Activated CD4-positive, alpha-beta T cell treated with anti-CD3 and anti-CD28 coated beads for 36 hours (primary cell): ENCODE data around the gene SGO1. TPM values are rescaled to one million over a fixed set of nuclear protein-coding genes. Genes with fewer than 3 reads are reported as not detected.

Experiments
- ATAC-seq: fragments of 200-7000 bp; cut with Tn5 transposase; one replicate; pipeline ENCODE4 v1.10.0; 2021; ENCODE audit warnings: mild to moderate bottlenecking, moderate library complexity
- CTCF ChIA-PET: fragments of 350-600 bp; sonication (Branson Sonifier 250); formaldehyde crosslinking; loops from one replicate; lab custom pipeline; 2021; ENCODE audit warnings: antibody characterized with exemption; lab: Charles Lee
- POLR2A ChIA-PET: fragments of 350-600 bp; sonication (Branson Sonifier 250); formaldehyde crosslinking; loops from one replicate; lab custom pipeline; 2021; ENCODE audit warnings: antibody characterized with exemption, inconsistent platforms; lab: Charles Lee
- DNase-seq: peaks from one replicate; pipeline ENCODE4 v3.0.0-alpha.2; 2020
- H3K27ac Mint-ChIP-seq: one replicate; pipeline ENCODE4 v1.8.0; 2021; ENCODE audit warnings: mixed read lengths
- H3K27me3 Mint-ChIP-seq: one replicate; pipeline ENCODE4 v1.8.0; 2021; ENCODE audit warnings: mixed read lengths
- H3K36me3 Mint-ChIP-seq: one replicate; pipeline ENCODE4 v1.8.0; 2021; ENCODE audit warnings: low read depth, mixed read lengths
- H3K4me1 Mint-ChIP-seq: one replicate; pipeline ENCODE4 v1.8.0; 2021; ENCODE audit warnings: mixed read lengths
- H3K4me3 Mint-ChIP-seq: one replicate; pipeline ENCODE4 v1.8.0; 2021; ENCODE audit warnings: mild to moderate bottlenecking, moderate library complexity, mixed read lengths
- H3K9me3 Mint-ChIP-seq: one replicate; pipeline ENCODE4 v1.8.0; 2021; ENCODE audit warnings: low read depth, mixed read lengths
- intact Hi-C, 2 experiments: fragments of 100-400 bp; cut with DNase I in 1 of 2; cut with micrococcal nuclease in 1 of 2; formaldehyde crosslinking; loops; one replicate each; pipeline versions ENCODE4 v1.14.2 to v1.15.1; 2022 to 2024; cut with DNase I, micrococcal nuclease
- total RNA-seq, 2 experiments: library from RNA; stranded (reverse); gene quantifications; one replicate each; pipeline ENCODE4 v1.2.3, GENCODE V29; 2021

Gene SGO1
- total RNA-seq, 2 experiments from 2014 or later: 29.4 to 39.2 TPM

DNA sequence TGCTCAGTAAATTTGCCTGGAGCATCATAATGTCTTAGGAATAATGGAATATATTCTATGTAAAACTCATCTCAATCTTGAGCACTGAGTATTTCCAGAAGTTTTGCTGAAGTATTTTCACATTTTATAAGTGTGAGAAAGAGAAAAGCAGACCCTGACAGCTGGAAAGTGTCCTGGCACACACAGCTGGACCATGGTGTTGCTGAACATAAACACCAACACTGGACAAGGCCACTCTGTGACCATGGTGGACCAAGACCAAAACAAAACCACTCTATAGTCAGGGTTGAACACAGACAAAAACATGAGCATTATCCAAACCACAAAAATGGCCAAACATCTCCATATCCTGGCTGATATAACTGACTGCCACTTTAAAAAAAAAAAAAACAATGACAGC, 15.1 kb upstream of the SGO1 start:
- Mint-ChIP-seq H3K9me3 (no peaks in the 10 kb centered on the region), H3K4me1 (peaks cover 5% of the 10 kb centered on the region), H3K27ac (no peak overlapping the region), H3K36me3 (no peaks in the 10 kb centered on the region), H3K4me3 (no peak overlapping the region), H3K27me3 (no peaks in the 10 kb centered on the region)
- intact Hi-C loops: no loop called here
- no peak for ATAC-seq
- DNase-seq: no peak
- ChIA-PET POLR2A (no interaction called here), CTCF (interaction anchor here (1.0 kb wide), 1 partner anchor 14 kb away, joined by 4 read pairs; no protein-coding TSS in a partner anchor)

DNA sequence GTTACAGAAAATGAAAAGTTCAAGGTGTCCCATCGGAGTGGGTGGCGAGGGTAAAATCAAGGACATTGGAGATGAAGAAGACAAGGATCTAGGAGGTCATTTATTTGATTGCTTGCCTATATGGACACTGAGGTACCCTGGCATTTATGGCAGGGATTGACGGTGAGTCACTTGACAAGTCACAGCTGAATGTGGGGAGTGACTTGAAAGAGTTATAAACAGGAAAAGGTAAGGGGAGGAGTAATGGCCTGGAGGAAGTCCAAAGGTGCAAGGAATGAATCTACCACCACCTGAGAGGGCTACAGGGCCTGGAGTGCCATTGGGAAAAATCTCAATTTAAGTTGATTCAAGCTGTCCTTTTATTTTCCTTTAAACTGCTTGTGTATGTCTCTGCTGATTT, 11.8 kb upstream of the SGO1 start:
- DNase-seq (no peak), ATAC-seq (no peak)
- Mint-ChIP-seq H3K4me1 (peaks cover 5% of the 10 kb centered on the region), H3K4me3 (no peak overlapping the region), H3K27ac (no peak overlapping the region), H3K36me3 (no peaks in the 10 kb centered on the region), H3K9me3 (no peaks in the 10 kb centered on the region), H3K27me3 (no peaks in the 10 kb centered on the region)
- ChIA-PET CTCF (interaction anchor here (1.0 to 1.8 kb wide), 4 partner anchors 9 to 135 kb away, joined by 3 to 12 read pairs (median 4); partner anchors contain the start of gene SGO1), POLR2A (interaction anchor here (0.6 kb wide), 1 partner anchor 1051 kb away, joined by 4 read pairs; no protein-coding TSS in a partner anchor)
- intact Hi-C loops: no loop called here

DNA sequence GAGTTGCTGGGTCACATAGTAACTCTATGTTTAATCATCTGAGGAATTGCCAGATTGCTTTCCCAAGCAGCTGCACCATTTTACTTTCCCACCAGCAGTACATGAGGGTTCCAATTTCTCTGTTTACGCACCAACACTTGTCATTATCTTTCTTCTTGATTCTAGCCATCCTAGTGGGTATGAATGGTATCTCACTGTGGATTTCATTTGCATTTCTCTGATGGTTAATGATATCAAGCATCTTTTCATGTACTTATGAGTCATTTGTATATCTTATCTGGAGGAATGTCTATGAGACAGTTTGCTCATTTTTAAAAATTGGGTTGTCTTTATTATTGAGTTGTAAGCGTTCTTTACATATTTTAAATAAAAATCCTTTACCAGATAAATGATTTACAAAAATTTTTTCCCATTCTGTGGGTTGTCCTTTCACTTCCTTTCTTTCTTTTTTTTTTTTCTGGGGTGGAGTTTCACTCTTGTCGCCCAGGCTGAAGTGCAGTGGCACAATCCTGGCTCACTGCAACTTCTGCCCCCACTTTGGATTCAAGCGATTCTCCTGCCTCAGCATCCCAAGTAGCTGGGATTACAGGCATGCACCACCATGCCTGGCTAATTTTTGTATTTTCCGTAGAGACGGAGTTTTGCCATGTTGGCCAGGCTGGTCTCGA, 8.9 kb upstream of the SGO1 start:
- no peaks in the 10 kb centered on the region for H3K36me3 Mint-ChIP-seq

DNA sequence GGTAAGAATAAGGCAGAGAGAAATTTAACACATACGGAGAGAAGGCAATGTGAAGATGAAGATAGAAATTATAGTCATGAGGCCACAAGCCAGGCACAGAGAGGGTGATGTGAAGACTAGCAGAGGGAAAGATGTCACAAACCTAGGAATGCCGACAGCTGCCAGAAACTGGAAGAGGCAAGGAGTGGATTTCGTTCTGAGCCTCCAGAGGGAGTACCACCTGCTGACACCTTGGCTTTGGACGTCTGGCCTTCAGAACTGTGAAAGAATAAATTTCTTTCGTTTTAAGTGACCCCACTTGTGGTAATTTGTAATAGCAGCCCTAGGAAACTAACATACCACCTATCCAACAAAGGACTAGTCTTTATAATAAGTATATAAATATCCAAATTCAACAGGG, 5.0 kb upstream of the SGO1 start:
- ATAC-seq (no peak), DNase-seq (no peak)
- CTCF ChIA-PET: no interaction called here
- no peak overlapping the region for H3K27ac Mint-ChIP-seq
- H3K4me1 Mint-ChIP-seq: no peaks in the 10 kb centered on the region
- H3K36me3 Mint-ChIP-seq: no peaks in the 10 kb centered on the region
- intact Hi-C loops: no loop called here
- no peak overlapping the region for H3K4me3 Mint-ChIP-seq
- POLR2A ChIA-PET: no interaction called here
- H3K27me3 Mint-ChIP-seq: no peaks in the 10 kb centered on the region
- no peaks in the 10 kb centered on the region for H3K9me3 Mint-ChIP-seq

More for the DNA sequence above, 8.9 kb upstream of the SGO1 start:
- Mint-ChIP-seq H3K27ac (no peak overlapping the region), H3K4me3 (no peak overlapping the region), H3K9me3 (no peaks in the 10 kb centered on the region), H3K27me3 (no peaks in the 10 kb centered on the region), H3K4me1 (peaks cover 5% of the 10 kb centered on the region)
- DNase-seq: no peak
- CTCF ChIA-PET: interaction anchor here (1.0 to 1.8 kb wide), 3 partner anchors 8 to 12 kb away, joined by 3 to 6 read pairs (median 4); partner anchors contain the start of gene SGO1
- peak; percentile 57 for ATAC-seq
- POLR2A ChIA-PET: no interaction called here
- intact Hi-C loops: no loop called here

DNA sequence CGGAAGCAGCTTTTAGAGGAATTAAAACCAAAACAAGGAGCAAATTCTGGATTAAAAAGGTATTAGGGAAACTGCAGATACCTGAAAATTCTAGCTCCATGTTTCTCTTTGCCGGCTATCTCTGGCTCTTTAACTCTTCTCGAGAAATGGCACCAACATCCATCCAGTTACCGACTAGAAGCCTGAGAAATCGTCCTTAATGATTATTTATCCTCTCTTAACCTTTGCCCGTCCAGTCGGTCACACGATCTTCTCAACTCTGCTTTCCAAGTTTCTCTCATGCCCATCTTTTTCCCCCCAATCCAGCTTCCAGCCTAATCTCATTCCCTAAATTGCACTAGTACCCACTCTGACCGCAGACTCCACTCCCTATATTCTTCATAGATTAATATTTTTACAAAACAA, 596 bp upstream of the SGO1 start:
- Mint-ChIP-seq H3K4me1 (peaks cover 6% of the 10 kb centered on the region), H3K36me3 (peaks cover 14% of the 10 kb centered on the region), H3K9me3 (no peaks in the 10 kb centered on the region), H3K27me3 (no peaks in the 10 kb centered on the region), H3K27ac (no peak overlapping the region), H3K4me3 (no peak overlapping the region)
- intact Hi-C loops: loop anchor here (1.0 to 5.0 kb wide), 8 partner anchors 132 to 1039 kb away; partner anchors contain the start of genes RAB5A (in 2 of the 2), EFHB (in 1 of the 2) and KAT2B (in 1 of the 2)
- CTCF ChIA-PET: interaction anchor here (0.7 to 3.3 kb wide), 7 partner anchors 10 to 249 kb away, joined by 3 to 12 read pairs (median 3); no protein-coding TSS in a partner anchor
- POLR2A ChIA-PET: interaction anchor here (0.9 to 1.0 kb wide), 4 partner anchors 148 to 263 kb away, joined by 3 read pairs; no protein-coding TSS in a partner anchor
- DNase-seq (no peak), ATAC-seq (no peak)

DNA sequence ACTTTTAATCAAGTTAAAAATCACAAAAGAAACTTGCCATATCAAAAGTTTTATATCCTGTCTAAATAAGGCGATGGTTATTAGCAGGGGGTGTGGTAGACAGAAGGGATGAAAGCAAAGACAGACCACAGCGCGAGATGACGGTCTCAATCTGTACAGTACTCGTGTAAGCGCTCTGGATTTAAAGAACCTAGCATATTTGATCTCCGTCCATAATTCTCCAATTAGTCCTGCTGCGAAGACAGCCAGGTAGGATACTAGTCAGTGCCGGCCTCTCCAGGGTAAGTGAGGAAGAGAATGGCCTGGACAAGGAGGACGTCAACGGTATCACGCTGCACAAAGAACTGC, 701 bp downstream of the SGO1 start:
- ATAC-seq (peak; percentile 5), DNase-seq (peak; percentile 31)
- peaks cover 6% of the 10 kb centered on the region for H3K4me1 Mint-ChIP-seq
- intact Hi-C loops: loop anchor here in 1 of 2 experiments (5.0 kb wide), 1 partner anchor 253 kb away; the partner anchor contains the start of gene EFHB
- H3K27me3 Mint-ChIP-seq: no peaks in the 10 kb centered on the region
- no peak overlapping the region for H3K27ac Mint-ChIP-seq
- H3K9me3 Mint-ChIP-seq: no peaks in the 10 kb centered on the region
- POLR2A ChIA-PET: interaction anchor here (0.6 to 1.0 kb wide), 2 partner anchors 262 to 1427 kb away, joined by 3 read pairs; no protein-coding TSS in a partner anchor
- CTCF ChIA-PET: interaction anchor here (0.7 to 1.4 kb wide), 4 partner anchors 11 to 302 kb away, joined by 3 to 4 read pairs (median 3); partner anchors contain the start of gene KAT2B
- no peak overlapping the region for H3K4me3 Mint-ChIP-seq
- H3K36me3 Mint-ChIP-seq: peaks cover 18% of the 10 kb centered on the region

DNA sequence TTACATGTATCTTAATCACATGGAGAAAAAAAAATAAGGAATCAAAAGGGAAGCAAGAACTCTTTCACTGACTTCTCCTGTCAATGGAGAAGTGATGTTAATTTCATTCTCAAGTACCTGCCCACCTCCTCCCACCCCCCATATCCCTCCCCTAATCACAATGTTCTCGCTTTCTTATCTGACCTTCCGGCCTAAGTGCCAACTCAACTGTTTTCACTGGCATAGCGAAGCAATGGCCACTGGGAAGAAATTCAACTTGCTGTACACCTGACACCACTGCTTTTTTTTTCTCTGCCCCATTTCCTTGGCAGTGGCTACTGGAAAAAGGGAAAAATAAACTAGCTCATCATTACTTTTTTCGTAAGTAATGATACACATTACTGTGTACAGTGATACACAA, 3.8 kb downstream of the SGO1 start:
- Mint-ChIP-seq H3K4me3 (no peak overlapping the region), H3K27ac (no peak overlapping the region), H3K4me1 (peaks cover 6% of the 10 kb centered on the region), H3K27me3 (no peaks in the 10 kb centered on the region), H3K36me3 (peaks cover 31% of the 10 kb centered on the region), H3K9me3 (no peaks in the 10 kb centered on the region)
- ChIA-PET CTCF (no interaction called here), POLR2A (no interaction called here)
- no peak for ATAC-seq
- intact Hi-C loops: no loop called here
- no peak for DNase-seq

DNA sequence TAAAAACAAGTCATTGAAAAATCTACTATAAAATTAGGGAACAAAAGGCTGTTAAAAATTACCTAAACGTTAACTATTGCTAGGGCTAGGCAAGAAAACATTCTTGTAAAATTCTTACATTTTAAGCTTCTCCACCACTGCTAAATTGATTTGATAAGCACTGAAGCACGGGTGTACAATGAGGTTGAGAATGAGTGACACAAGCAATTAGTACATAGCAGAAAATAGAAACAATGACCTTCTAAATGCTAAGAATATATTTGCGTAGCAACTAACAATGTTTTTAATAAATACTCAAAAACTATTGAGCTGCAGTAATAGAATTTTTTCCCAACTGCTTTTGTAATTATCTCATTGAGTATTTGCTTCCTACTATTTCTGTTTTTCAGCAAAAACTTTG, 4.7 kb downstream of the SGO1 start:
- DNase-seq (no peak), ATAC-seq (no peak)
- intact Hi-C loops: no loop called here
- CTCF ChIA-PET: interaction anchor here (1.2 kb wide), 1 partner anchor 10 kb away, joined by 3 read pairs; no protein-coding TSS in a partner anchor
- Mint-ChIP-seq H3K27ac (no peak overlapping the region), H3K4me3 (no peak overlapping the region), H3K27me3 (no peaks in the 10 kb centered on the region), H3K4me1 (peaks cover 6% of the 10 kb centered on the region), H3K9me3 (no peaks in the 10 kb centered on the region), H3K36me3 (peaks cover 33% of the 10 kb centered on the region)
- POLR2A ChIA-PET: no interaction called here

DNA sequence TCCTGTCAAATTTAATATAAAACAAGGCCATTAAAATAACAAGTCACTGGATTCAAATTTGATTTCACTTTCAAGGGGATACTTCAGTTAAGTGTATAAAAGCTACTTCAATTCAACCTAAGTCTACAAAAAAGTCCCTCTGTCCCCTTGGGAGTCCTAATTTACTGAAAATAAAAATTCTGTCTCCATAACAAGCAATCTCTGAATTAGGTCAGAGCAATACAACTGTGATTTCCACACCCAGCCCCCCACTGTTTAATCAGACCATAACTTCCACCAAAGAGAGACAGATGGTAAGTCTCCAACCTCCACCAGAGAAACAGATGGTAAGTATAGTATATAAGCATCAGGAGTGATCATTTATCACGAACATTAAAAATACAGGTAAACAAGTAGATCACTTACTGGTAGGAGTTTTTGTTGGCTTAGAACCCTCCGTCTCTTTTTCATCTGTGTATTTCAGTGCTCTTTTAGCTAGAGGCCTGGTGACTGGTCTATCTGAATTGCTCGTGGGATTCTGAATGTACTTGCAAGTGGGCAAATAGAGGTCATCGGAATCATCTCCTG, 12.1 kb downstream of the SGO1 start:
- Mint-ChIP-seq H3K9me3 (no peaks in the 10 kb centered on the region), H3K4me1 (no peaks in the 10 kb centered on the region), H3K27me3 (no peaks in the 10 kb centered on the region), H3K4me3 (no peak overlapping the region), H3K36me3 (peaks cover 44% of the 10 kb centered on the region), H3K27ac (no peak overlapping the region)
- CTCF ChIA-PET: no interaction called here
- POLR2A ChIA-PET: interaction anchor here (0.6 kb wide), 1 partner anchor 9 kb away, joined by 4 read pairs; no protein-coding TSS in a partner anchor
- DNase-seq: no peak
- no peak for ATAC-seq
- intact Hi-C loops: no loop called here

DNA sequence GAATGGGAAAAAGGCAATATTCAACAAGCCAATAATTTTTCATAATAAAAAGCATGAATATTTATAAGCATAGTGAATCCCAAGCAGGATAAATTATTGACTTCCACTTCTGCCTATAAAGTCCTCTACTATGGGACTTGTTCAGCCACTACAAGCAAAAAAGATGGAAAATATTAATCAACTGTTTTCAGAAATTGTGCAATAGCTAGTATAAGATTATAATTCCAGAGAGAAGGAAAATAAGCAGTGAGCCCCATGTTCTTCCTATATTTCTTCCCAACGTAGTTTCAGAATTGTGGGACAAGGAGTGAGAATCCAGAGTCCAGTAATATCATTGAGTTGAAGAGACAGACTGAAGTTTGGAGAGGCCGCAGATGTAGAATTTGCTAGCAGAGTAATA, 24.3 kb downstream of the SGO1 start:
- no peak overlapping the region for H3K4me3 Mint-ChIP-seq
- ChIA-PET POLR2A (no interaction called here), CTCF (no interaction called here)

DNA sequence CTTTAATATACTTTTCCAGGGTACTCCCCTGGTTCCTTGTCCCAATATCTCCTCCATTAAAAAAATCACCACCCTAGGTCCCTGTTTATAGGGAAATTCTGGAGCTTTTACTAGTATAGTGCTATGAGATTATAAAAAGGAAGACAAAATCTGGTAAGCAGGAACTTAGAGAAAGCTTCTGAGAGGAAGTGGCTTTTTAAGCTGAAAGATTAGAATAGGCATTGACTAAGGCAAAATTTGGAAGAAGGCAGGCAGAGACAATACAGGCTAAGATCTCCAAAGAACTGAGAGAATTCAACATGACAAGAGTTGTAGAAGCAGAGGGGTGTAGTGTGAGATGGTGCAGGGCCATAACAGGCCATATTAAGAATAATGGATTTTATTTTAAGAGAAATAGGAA, 25.8 kb downstream of the SGO1 start:
- H3K27ac Mint-ChIP-seq: peak overlapping the region; percentile 73
- no peaks in the 10 kb centered on the region for H3K9me3 Mint-ChIP-seq
- no peak for ATAC-seq
- no peak for DNase-seq
- peaks cover 28% of the 10 kb centered on the region for H3K36me3 Mint-ChIP-seq
- no peak overlapping the region for H3K4me3 Mint-ChIP-seq
- H3K27me3 Mint-ChIP-seq: no peaks in the 10 kb centered on the region
- CTCF ChIA-PET: interaction anchor here (1.3 kb wide), 1 partner anchor 18 kb away, joined by 3 read pairs; no protein-coding TSS in a partner anchor
- H3K4me1 Mint-ChIP-seq: peaks cover 13% of the 10 kb centered on the region
- intact Hi-C loops: no loop called here
- POLR2A ChIA-PET: no interaction called here

More for the DNA sequence above, 24.3 kb downstream of the SGO1 start:
- Mint-ChIP-seq H3K36me3 (peaks cover 30% of the 10 kb centered on the region), H3K27me3 (no peaks in the 10 kb centered on the region), H3K27ac (no peak overlapping the region), H3K9me3 (no peaks in the 10 kb centered on the region), H3K4me1 (peaks cover 13% of the 10 kb centered on the region)
- DNase-seq (no peak), ATAC-seq (no peak)
- intact Hi-C loops: no loop called here
